DMS114 treated with DMSO at 0.1 percent for 48 hours (cell line): ENCODE results near the gene POMGNT1.

Experiments
- DNase-seq: peaks from one replicate; lab custom pipeline; 2025; ENCODE audit not compliant: unreplicated experiment; lab: John Stamatoyannopoulos, UW

The POMGNT1 gene

GRCh38 chr1:46183926-46184557 lies 14.2 kb downstream of the POMGNT1 start:
- DNase-seq: no peak

- no peak for DNase-seq
Measured at GRCh38 chr1:46183079-46183847, 15.0 kb downstream of the POMGNT1 start.

DNA sequence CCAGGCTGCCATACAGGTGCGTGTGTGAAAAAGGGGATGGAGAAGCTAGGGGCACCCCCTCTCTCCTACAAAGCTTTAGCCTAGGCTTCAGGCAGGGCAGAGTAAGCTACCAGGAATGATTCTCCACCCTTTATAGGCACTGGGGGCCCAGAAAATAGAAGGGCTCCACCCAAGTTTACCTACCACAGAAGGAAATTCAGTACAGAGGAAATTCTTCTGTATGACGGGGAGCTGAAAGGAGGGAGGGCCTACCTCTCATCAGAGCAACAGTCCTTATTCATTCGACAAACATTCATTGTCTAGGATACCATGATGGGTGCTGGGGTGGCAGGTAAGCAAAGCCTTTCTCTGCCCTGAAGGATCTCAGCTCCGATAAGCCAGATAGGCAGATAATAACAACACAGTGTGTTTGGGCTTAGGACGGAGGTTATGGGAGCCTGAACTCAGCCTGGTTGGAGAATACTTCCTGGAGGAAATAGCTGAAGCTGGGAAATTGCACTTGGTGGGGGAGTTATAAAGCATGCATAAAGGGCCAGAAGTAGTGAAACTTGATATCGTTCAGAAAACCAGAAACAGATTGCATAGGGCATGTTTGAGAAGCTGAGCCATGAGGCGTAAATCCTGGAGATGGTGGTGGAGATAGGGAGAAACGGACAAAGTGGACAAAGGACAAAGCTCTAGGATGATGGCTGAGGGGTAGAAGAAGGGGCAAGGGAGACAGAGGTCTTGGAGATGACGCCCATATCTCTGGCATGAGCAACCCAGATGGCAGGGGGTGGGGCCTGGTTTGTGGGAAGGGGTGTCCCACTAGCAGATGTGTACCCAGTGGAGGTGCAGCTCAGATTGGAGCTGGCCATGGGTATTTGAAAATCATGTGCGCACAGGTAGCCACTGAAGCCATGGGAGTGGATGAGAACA lies 16.6 kb downstream of the POMGNT1 start:
- DNase-seq: no peak

GRCh38 chr1:46180082-46180616 lies 18.1 kb downstream of the POMGNT1 start:
- DNase-seq: no peak

GRCh38 chr1:46179138-46180081 lies 18.8 kb downstream of the POMGNT1 start:
- peak; percentile 90 for DNase-seq

DNA sequence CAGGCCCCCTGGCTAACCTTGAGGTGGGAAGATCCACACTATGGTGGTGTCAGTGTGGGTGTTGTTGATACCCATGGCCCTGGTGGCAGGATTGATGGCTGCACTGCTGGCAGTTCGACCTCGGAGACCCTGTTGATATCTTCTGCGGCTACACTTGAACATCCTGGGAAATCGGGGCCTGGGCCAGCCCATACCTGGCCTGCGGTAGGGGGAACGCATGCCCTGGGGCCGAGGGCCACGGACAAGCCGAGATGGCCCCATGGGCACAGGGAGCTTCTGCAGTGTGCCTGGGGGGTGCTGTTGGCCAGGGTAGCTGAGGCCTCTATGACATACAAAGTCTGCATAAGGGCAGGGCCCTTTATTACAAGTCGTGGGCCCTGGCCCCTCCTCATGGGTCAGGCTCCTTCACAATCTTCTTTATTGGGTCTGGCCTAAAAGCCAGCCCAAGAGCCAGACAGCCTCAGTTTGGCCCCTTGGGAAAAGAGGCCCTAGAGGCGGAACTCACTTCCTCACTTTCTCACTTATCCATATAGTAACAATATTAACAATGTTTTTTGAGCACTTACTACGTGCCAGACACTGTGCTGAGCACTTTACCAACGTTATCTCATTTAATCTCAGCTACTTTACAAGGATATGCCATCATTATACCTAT lies 21.9 kb downstream of the POMGNT1 start, which contains the start of gene P3R3URF:
P3R3URF (minus strand) TSS at position 278 of the 655 bp plus-strand sequence; CDS start at position 261, 17 bp downstream.
- DNase-seq: no peak

- DNase-seq: no peak
Measured at GRCh38 chr1:46175243-46175642, 23.0 kb downstream of the POMGNT1 start.

DNA sequence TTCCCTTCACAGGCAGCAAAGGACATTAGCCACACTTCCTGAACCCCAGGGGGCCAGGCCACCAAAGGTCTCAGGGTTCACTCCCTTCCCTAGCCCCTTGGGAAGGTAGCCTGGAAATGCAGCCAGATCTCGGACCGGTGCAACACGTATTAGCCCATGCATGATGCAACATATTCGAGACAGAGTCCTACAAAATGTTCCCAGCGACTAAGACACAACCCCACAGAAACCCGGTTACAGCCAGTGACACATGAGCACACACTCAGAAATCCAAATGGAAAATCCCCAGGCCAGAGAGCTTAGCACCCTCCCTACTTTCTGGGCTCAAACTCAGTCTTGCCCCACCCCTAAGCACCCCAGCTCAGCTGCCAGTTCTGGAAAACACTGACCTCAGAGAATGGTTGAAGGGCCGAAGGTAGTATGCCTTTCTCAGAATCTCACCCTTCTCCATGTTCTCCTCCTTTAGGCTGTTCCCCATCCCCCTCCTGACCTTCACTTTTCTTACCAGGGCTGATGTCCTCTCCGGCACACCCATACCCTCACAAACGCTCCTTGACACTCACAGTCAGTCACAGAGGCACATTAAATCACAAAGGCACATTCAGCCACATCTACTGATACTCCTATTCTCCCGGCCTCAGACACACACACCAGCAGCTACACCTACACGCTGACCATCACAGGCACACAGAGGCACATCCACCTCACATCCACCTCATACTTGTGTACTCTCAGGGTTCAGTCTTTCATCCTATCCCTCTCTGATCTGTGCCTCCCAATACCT lies 23.6 kb downstream of the POMGNT1 start, which contains the start of gene TSPAN1:
TSPAN1 (plus strand) TSS at position 640 of the 784 bp plus-strand sequence. CDS start 6,021 bp downstream, outside the sequence.
- DNase-seq: no peak

DNA sequence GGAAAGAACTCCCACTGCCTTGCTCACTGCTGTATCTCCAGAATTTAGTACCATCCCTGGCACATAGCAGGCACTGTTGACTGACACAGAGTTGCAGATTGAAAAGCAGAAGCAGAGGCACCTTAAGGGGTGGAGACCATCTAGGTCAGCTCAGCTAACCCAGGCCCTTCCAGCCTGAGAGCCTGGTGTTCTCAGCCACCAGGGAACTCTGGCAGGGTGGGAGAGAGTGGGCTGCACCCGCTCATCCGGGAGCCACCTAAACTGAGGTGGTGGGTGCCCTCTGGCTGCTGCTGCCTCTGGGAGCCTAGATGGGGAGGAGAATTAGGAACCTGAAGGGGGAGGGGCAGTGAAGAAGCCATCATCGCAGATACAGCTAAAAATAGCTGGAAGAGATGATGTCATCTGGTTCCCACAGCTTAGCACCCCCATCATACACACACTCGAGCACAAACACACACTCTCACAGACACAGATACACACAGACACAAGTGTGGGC lies 24.8 kb downstream of the POMGNT1 start:
- no peak for DNase-seq

DNA sequence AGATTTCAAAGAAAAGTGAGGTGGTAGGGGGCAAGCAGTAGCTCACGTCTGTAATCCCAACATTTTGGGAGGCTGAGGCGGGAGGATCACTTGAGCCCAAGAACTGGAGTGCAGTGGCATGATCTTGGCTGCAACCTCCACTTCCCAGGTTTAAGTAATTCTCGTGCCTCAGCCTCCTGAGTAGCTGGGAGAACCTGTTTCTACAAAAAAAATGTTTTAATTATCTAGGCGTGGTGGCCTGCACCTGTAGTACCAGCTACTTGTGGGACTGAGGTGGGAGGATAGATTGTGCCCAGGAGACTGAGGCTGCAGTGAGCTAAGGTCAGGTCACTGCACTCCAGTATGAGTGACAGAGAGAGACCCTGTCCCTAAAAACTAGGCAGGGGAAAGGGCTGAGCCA lies 25.9 kb downstream of the POMGNT1 start:
- no peak for DNase-seq

DNA sequence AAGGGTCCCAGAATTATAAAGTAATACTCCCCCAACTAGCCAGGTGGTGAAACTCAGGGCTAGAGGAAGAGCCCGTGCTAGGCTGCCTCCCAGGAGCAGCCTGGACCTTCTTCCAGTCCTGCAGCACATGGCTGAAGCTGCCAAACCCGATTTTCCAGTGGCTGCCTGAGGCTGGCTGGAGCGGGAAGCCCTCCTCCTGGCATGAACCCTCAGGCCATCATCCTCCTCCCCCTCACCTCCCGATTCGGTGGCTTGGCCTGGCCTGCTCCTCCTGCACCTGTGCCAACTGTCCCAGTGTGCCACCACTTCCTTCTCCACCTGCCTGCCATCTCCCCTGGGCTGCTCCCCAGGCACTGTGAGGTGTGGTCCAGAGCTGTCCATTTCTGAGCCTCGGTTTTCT lies 26.4 kb downstream of the POMGNT1 start:
- DNase-seq: no peak

- DNase-seq: no peak
Measured at GRCh38 chr1:46171351-46171750, 26.9 kb downstream of the POMGNT1 start.

GRCh38 chr1:46169811-46170454 lies 28.3 kb downstream of the POMGNT1 start:
- no peak for DNase-seq

GRCh38 chr1:46168477-46168876 lies 29.8 kb downstream of the POMGNT1 start:
- no peak for DNase-seq

DNA sequence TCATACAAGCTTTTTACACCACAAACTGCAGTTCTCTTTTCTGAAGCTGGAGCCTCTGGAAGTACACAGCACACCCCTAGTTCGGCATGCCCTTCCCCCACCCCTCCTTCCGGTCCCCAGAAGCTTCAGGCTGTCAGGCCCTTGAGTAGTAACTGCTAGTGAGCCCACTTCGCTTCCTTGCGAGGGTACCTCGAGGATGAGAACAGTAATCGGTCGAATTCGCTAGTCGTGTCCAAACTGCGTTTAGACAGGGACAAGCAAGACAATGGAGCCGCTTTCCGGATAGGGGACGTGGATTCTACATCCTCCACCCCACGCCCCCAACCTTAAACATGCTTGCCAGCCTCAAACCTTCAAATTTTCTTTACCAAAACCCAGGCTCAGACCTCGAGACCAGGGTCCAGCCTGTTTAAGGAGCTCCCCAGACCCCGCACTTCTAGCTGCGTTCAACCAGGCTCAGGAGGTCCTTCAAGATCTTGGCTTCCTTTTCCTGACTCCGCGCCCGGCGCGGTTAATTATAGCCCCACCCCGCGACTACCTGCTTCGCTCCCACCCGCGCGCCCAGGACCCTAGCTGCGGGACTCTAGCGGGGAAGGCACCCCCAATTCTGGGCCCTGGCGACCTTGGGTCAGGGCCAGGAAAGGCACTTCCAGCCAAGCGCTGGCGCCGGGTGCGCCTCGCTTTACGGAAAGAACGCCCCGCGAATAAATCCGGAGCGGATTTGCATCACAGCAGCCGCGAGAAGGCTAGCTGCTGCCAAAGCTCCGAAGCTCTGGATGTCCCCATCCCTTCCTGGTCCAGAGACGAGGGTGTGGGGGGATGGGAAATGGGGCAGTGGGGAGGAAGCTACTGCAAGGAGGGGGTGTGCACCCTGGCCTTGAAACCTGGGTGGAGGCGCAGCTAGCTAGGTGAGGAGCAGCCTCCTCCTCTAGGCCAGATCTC lies 31.4 kb downstream of the POMGNT1 start:
- DNase-seq: no peak

GRCh38 chr1:46160212-46160611 lies 38.0 kb downstream of the POMGNT1 start:
- no peak for DNase-seq

DNA sequence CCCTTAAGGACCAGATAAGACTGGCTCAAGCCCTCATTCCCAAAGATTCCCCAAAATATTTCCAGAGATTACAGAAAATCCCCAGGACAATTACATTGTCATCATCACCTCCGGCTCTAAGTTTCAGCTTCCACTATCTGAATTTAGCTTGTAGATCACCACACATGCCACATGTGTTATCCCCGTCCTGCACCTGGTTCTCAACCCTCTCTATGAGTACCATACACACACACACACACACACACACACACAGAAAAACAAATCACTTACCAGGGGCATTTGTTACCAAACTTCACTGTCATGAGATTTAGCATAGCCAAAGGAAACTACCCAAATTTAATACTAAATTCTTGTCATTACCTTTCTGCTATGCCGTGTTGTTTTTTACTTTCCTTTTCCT lies 38.7 kb downstream of the POMGNT1 start:
- no peak for DNase-seq
